Measurements from ENCODE around the gene SPATA12. TPM values are rescaled to one million over a fixed set of nuclear protein-coding genes. Genes with fewer than 3 reads are reported as not detected.

Gene SPATA12
- total and polyA plus RNA-seq, 2 of the 8 experiments (the other 6 are each of a cell fraction or from before 2014, with no cell fraction given), result 0.19 to 0.97 TPM

- Histone ChIP-seq H3K56ac (replicated peaks; ENCODE audit: insufficient read length, low read depth, low read length) (no peak overlapping the region), H3K27ac (ENCODE audit: low read depth, low read length) (no peak overlapping the region), H3K79me2 (ENCODE audit: control insufficient read depth in 1 of 2, insufficient read depth in 2 of 2, low read length in 2 of 2) (no peaks in the 10 kb centered on the region), H2AFZ (ENCODE audit: low read length) (no peak overlapping the region), H3K36me3 (ENCODE audit: control insufficient read depth in 2 of 4, insufficient read depth in 4 of 4, low read length in 3 of 4) (no peaks in the 10 kb centered on the region; a peak in 1 of 8 replicates), H3K18ac (ENCODE audit: extremely low read depth, low read length) (no peak overlapping the region), H2AK5ac (ENCODE audit: low read depth, low read length) (no peak overlapping the region), H3K14ac (ENCODE audit: insufficient read length) (no peak overlapping the region), H3K23ac (ENCODE audit: insufficient read length) (no peak overlapping the region), H3K4me3 (ENCODE audit: extremely low read depth in 1 of 4, insufficient read depth in 2 of 4, low read depth in 3 of 4, low read length in 4 of 4) (no peak overlapping the region), H4K5ac (ENCODE audit: insufficient read length, low read depth, low read length) (no peak overlapping the region), H2BK120ac (replicated peaks; ENCODE audit: low read depth, low read length) (no peak overlapping the region), H4K91ac (replicated peaks; ENCODE audit: insufficient read length, low read length) (no peak overlapping the region), H2BK5ac (ENCODE audit: low read depth, low read length) (no peak overlapping the region), H2BK12ac (ENCODE audit: low read depth, low read length) (no peak overlapping the region), H3K9ac (replicated peaks in 1 of 4; ENCODE audit: extremely low read depth in 1 of 4, low read depth in 3 of 4, low read length in 3 of 4) (no peak overlapping the region), H4K20me1 (replicated peaks in 1 of 2; ENCODE audit: control insufficient read depth in 1 of 2, insufficient read depth in 2 of 2, low read length in 2 of 2) (no peaks in the 10 kb centered on the region), H3K9me3 (ENCODE audit: insufficient read depth in 2 of 2, low read depth in 1 of 2, low read length in 1 of 2) (no peaks in the 10 kb centered on the region), H2BK20ac (ENCODE audit: low read length) (no peak overlapping the region), H3K4me2 (ENCODE audit: insufficient read depth in 1 of 2, low read depth in 2 of 2, low read length in 2 of 2) (no peak overlapping the region), H4K8ac (ENCODE audit: extremely low read depth, insufficient read depth, low read length) (no peak overlapping the region), H3K23me2 (ENCODE audit: low read depth, low read length) (no peaks in the 10 kb centered on the region), H3K4ac (replicated peaks; ENCODE audit: insufficient read length, low read depth, low read length) (no peak overlapping the region), H3K79me1 (ENCODE audit: low read depth, low read length) (no peaks in the 10 kb centered on the region), H2BK15ac (ENCODE audit: low read length) (no peak overlapping the region), H3K4me1 (replicated peaks in 1 of 4; ENCODE audit: control insufficient read depth in 3 of 4, insufficient read depth in 4 of 4, low read length in 3 of 4) (no peaks in the 10 kb centered on the region), H3K27me3 (replicated peaks in 1 of 4; ENCODE audit: control insufficient read depth in 3 of 4, extremely low read depth in 1 of 4, insufficient read depth in 3 of 4, low read length in 3 of 4) (no peaks in the 10 kb centered on the region)
- FAIRE-seq (no peak), DNase-seq (ENCODE audit: low read depth in 1 of 2, low spot score in 2 of 2) (no peak)
- POLR2A ChIA-PET (ENCODE audit: partially characterized antibody), result interaction anchor here (0.6 kb wide), 1 partner anchor 13 kb away, joined by 4 read pairs; no protein-coding TSS in a partner anchor
- CTCF ChIA-PET (ENCODE audit: partially characterized antibody), result no interaction called here
- WGBS, 2 experiments (ENCODE audit: extremely low coverage in 1 of 2, insufficient coverage in 1 of 2, insufficient read length in 1 of 2, insufficient replicate concordance in 2 of 2, low coverage in 1 of 2, low lambda C conversion rate in 2 of 2, missing lambda C conversion rate in 1 of 2), result 86% methylated on average over 2 of the region's 2 CpGs; no CpG with 5 or more reads in 1 of the 2 experiments
- TF ChIP-seq CEBPB (IDR thresholded peaks at IDR 0.05; ENCODE audit: low read depth, low read length), result no peak
- no peak for TF ChIP-seq RXRA (IDR thresholded peaks at IDR 0.05; ENCODE audit: insufficient read depth, low read depth, low read length)
- no peak for TF ChIP-seq CHD2 (IDR thresholded peaks at IDR 0.05; ENCODE audit: low read length)
- TF ChIP-seq MAX (IDR thresholded peaks at IDR 0.05), result no peak
- no peak for TF ChIP-seq MAFK (IDR thresholded peaks at IDR 0.05; ENCODE audit: low read depth, low read length)
- TF ChIP-seq SIRT6 (IDR thresholded peaks at IDR 0.05; ENCODE audit: low read length), result no peak
- TF ChIP-seq RBBP5 (IDR thresholded peaks at IDR 0.05; ENCODE audit: borderline replicate concordance, low read depth, low read length), result no peak
These were observed 31.1 kb upstream of the SPATA12 start for GRCh38 chr3:57029383-57029782.
